GM21367 (cell line): ENCODE results near the gene QRFP.

ENCODE experiments used
- ATAC-seq: cut with Tn5 transposase; IDR thresholded peaks from one replicate; pipeline ENCODE4 v1.9.1; 2021; ENCODE audit not compliant: unreplicated experiment

QRFP gene

GRCh38 chr9:130872508-130872907 lies 24.1 kb downstream of the QRFP start:
- no peak for ATAC-seq

GRCh38 chr9:130872093-130872492 lies 24.5 kb downstream of the QRFP start:
- no peak for ATAC-seq

- ATAC-seq: no peak
Measured at GRCh38 chr9:130871395-130872062, 25.1 kb downstream of the QRFP start.

GRCh38 chr9:130870491-130871381 lies 25.9 kb downstream of the QRFP start:
- ATAC-seq: no peak

GRCh38 chr9:130869250-130869649 lies 27.4 kb downstream of the QRFP start:
- no peak for ATAC-seq

- ATAC-seq: no peak
Measured at GRCh38 chr9:130868230-130868629, 28.4 kb downstream of the QRFP start.

- ATAC-seq: no peak
Measured at GRCh38 chr9:130867556-130867955, 29.1 kb downstream of the QRFP start.

- ATAC-seq: no peak
Measured at GRCh38 chr9:130866474-130866965, 30.1 kb downstream of the QRFP start.

- ATAC-seq: no peak
Measured at GRCh38 chr9:130865921-130866320, 30.7 kb downstream of the QRFP start.

- no peak for ATAC-seq
Measured at GRCh38 chr9:130864541-130864940, 32.1 kb downstream of the QRFP start.

- no peak for ATAC-seq
Measured at GRCh38 chr9:130862747-130863146, 33.9 kb downstream of the QRFP start.

- ATAC-seq: no peak
Measured at GRCh38 chr9:130862217-130862616, 34.4 kb downstream of the QRFP start.

- ATAC-seq: no peak
Measured at GRCh38 chr9:130861372-130862180, 35.0 kb downstream of the QRFP start.

- no peak for ATAC-seq
Measured at GRCh38 chr9:130860458-130861316, 35.9 kb downstream of the QRFP start.

GRCh38 chr9:130858739-130859705 lies 37.6 kb downstream of the QRFP start:
- ATAC-seq: no peak

- no peak for ATAC-seq
Measured at GRCh38 chr9:130857864-130858738, 38.5 kb downstream of the QRFP start.

- ATAC-seq: no peak
Measured at GRCh38 chr9:130856474-130856873, 40.1 kb downstream of the QRFP start.

- no peak for ATAC-seq
Measured at GRCh38 chr9:130854835-130855234, 41.8 kb downstream of the QRFP start.
